GM21528 (cell line): ENCODE measurements around the gene DHCR24.
A peak's percentile ranks its signal among the peaks of the same experiment; 100 is the strongest.

ENCODE experiments used
- ATAC-seq: cut with Tn5 transposase; IDR thresholded peaks from one replicate; pipeline ENCODE4 v1.9.1; 2021; ENCODE audit warnings: mild to moderate bottlenecking, moderate library complexity; ENCODE audit not compliant: unreplicated experiment, low FRiP score

The DHCR24 gene

DNA sequence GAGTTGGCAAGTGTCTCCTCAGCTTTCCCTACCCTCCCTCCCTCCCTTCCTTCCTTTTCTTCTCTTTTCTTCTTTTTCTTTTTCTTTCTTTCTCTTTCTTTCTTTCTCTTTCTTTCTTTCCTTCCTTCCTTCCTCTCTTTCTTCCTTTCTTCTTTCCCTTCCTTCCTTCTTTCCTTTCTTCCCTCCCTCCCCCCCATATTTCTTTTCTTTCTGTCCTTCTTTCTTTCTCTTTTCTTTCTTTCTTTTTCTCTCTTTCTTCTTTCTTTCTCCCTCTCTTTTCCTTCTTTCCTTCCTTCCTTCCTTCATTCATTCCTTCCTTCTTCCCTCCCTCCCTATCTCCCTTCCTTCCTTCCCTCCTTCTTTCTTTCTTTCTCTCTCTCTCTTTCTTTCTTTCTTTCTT is 67.3 kb downstream of the DHCR24 start:
- no peak for ATAC-seq

DNA sequence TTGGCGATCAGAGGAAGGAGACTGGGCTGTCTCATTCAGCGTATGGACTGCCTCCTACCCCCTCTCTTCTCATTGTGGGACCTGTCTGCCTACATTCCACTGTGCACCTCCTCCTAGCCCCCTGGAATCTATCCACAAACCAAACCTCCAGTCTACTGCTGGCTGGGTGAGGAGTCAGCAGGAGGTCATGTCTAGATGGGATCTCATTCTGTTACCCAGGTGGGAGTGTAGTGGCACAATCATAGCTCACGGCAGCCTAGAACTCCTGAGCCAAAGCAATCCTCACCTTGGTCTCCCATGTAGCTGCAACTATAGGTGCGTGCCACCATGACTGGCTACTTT is 67.8 kb downstream of the DHCR24 start:
- ATAC-seq, result no peak

DNA sequence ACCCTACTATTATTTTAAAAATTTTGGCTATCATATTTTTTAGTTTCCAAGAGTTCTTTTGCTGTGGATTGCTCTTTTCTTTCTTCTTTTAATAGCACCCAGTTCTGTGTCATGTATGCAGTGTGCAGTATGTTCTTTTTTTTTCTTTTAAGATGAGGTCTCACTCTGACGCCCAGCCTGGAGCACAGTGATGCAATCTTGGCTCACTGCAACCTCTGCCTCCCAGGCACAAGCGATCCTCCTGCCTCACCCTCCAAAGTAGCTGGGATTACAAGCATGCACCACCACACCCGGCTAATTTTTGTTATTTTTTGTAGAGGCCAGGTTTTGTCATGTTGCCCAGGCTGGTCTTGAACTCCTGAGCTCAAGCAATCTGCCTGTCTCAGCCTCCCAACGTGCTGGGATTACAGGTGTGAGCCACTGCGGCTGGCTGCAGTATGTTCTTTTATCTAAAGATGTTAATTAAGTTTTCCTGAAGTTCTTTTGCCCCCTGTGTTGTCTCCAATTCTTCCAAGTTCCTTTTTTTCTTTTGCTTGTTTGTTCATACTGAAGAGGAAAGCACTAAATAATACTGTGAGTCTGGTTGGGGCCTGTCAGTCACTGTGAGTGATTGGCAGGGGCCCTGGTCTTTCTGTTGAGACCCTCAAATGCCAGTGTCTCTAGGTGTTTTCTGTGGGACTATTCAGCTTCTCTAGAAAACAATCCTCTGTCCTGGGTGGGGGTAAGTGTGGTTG is 68.4 kb downstream of the DHCR24 start:
- no peak for ATAC-seq

DNA sequence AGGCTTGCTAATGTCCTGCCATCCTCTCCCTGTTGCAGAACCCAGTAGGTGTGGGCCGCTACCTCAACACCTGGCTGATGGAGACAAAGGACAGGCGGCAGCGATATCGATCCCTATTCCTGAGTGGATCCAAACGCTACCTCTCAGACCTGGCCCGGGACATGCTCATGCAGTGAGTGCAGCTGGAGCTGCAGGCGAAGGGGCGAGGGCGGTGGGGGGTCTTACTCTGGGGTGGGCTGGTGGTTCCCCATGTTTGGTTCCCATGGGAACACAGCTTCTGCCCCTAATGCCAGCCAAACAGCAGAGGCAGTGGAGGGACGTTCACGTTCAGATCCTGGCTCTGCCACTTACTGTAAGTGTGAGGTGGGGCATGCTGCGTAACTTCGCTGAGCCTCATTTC is 70.0 kb downstream of the DHCR24 start:
- no peak for ATAC-seq

DNA sequence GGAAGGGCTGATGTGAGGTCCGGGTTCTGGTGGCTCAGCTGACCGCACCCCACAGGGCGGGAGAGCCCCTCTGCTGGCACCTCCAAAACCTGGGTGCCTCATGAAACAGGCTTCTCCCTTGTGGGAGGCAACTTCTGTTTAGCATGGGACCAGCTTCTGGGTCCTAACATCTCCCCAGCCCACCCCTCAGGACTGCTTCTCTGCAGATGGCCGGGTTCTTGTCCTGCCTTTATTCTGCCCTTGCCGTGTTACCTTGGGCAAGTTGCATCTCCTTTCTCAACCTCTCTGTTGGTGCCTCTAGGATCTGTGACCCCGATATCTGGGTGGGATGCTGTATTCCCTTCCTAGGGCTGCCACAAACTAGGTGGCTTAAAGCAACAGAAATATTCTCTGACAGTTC is 70.9 kb downstream of the DHCR24 start:
- no peak for ATAC-seq

DNA sequence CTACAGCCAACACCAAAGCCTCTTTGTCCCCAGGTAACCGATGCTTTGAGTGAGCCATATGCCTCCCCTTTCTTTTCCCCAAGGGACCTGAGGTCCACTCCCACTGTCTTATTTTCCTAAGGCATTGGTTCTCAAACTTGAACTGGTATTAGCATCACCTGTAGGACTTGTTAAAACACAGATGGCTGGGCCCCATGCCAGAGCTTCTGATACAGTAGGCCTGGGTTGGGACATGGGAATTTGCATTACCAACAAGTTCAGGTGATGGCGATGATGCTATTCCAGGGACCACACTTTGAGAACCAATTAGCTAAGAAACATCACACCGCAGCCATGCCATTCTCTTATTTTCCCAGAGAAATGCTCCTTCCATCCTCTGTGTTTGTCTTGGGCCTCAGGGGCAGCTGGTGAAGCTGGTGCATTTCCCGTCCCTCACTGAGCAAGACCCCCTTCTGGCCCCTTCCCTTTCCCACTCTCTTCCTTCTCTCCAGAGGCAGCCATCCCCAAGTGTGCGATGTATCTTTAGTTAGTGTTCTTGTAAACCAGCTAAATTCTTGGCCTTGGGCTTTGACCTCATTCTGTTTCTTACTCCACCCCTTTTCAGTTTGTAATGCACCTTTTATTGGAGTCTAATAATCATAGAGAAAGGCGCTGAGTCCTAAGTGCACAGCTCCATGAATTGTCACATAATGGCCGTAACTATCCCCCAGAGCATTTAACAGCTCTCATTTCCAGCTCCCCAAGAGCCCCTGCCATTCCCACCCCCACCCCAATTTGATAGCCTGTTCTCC is 71.7 kb downstream of the DHCR24 start:
- no peak for ATAC-seq

DNA sequence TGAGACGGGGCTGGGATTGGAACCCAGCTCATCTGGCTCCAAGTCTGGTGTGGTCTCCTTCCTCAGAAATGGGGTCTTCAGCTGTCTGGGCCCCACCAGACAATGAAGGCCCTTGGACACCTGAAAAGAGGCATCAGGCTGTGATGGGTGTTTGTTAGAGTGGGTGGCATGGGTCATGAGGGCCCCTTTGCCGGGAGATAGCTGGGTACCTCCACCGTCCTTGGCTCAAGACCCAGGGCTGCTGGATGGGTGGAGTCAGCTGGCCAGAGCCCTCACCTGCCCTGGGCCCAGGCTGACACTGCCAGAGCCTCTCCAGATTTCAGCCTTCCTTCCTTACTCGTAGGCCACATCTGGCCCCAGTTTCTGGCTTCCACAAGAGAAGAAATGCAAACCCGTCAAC is 72.4 kb downstream of the DHCR24 start:
- ATAC-seq, result no peak

DNA sequence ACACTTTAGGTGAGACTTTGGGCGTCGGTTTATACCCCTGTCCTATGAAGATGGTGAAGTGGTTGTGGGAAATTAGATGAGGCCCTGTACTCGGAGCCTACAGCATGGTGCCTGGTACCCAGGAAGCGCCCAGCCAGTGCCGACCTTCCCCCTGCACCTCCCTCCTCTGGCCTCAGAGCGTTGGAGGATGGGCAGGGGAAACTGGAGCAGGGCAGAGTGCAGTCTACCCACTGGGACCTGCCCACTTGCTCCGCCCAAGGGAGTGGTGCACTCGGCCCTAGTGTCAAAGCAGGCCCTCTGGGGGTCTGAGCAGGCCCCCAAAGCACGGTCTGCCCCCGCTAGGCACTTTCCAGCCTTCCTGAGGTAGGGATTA is 72.9 kb downstream of the DHCR24 start:
- ATAC-seq, result no peak

DNA sequence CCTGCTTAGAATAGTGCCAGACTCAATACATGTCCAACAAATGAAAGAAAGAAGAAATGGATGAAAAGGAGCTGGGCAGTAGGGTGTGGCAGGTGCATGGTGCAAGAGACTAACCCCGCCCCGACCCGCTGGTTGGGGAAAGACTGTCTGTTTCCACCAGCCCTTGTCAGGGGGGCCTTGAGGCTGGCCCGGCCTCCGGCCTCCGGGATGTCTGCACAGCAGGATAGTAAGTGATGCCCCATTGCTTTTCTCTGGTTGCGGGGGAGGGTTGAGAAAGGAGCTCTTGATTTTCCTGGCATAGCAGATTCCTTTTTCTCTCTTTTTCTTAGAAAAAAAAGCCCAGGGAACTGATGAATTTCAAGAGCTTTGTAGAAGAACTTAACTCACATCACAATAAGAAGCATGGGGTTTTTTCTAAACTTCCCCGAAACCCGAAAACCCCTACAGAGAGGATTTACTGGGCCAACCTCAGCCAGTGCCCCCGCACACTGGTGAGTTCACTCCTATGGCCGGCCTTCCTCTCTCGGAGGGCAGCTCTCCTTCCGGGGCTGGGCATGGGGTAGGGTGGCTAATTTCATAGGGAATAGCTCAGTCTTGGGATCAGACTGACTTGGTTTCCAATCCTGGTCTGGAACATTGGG is 73.4 kb downstream of the DHCR24 start:
- no peak for ATAC-seq

DNA sequence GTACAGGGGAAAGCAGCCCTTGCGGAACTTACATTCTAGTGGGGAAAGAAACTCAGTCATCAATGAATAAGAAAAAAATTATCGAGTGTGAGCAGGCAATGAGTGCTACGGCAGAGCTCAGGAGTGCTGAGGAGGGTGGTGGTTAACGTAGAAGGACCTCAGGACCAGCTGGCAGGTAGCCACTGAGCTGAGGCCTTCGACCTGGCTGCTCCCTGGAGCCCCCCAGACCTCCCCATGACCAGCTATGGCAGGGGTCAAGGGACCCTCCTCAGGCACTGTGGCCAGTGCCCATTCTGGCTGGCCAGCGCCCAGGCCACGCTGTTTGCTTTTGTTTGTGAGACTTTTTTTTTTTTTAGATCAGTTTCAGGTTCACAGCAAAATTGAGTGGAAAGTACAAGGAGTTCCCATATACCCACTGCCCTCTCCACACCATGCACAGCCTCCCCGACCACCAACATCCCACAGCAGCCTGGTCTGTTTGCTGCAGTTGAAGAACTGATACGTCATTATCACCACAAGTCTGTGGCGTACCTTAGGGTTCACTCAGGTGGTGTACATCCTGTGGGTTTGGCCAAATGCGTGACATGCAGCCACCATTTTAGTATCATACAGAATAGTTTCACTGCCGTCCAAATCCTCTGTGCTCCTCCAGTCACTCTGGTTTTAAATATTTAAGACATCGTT is 74.1 kb downstream of the DHCR24 start:
- no peak for ATAC-seq

DNA sequence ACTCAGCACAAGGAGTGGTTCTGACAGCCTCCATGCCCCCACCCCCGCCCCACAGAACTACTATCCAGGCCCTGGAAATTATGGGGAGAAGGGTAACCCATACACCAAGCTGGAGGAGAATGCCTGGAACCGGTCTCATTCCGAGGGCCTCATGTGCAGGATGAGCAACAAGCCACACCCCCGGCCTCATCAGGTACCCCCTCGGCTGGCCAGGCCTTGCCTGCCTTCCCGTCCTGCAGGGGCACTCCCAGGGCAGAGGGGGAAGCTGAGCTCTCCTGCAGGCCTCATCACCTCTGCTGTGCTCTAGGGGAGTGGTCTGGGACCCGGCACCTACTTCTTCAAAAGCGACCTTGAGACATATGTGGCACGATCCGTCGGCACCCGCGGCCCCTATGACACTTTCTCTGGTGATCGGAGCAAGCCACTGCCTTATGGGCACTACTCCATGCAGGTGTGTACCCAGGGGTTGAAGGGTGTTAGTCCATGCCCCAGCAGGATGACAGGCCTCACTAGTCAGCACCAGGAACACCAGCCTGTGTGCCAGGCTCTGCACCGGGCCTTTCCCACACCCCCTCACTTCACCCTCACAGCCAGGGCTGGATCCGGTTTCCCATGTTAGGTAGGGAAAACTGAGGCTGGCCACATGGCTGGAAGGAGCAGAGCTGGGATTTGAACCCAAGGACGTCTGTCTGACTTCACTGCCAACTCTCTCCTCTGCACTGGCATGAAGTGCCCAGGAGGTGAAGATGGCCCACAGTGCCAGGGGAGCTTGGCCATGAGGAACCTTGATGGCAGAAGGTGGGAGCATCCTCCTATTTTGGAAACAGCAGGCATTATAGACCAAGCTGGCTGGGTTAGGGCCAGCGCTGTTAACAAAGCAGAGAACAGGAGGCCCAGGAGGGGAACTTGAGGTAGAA is 75.0 kb downstream of the DHCR24 start:
- no peak for ATAC-seq

DNA sequence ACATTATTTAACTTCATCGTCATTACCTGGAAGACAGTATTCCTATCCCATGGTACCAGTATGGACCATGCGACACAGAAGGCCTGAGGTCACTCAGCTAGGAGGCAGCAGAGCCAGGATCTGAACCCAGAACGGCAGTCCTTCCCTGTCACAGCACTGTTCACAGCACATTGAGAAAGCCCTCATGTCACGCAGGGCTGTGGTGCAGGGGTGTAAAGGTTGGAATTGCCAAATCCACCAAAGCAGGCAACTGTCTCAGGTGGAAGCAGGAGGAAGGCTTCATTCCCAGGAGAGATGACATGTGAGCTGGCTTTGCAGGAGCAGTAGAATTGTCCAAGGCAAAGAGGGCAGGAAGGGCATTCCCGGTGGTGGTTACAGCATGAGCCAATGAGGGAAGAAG is 75.9 kb downstream of the DHCR24 start:
- no peak for ATAC-seq

DNA sequence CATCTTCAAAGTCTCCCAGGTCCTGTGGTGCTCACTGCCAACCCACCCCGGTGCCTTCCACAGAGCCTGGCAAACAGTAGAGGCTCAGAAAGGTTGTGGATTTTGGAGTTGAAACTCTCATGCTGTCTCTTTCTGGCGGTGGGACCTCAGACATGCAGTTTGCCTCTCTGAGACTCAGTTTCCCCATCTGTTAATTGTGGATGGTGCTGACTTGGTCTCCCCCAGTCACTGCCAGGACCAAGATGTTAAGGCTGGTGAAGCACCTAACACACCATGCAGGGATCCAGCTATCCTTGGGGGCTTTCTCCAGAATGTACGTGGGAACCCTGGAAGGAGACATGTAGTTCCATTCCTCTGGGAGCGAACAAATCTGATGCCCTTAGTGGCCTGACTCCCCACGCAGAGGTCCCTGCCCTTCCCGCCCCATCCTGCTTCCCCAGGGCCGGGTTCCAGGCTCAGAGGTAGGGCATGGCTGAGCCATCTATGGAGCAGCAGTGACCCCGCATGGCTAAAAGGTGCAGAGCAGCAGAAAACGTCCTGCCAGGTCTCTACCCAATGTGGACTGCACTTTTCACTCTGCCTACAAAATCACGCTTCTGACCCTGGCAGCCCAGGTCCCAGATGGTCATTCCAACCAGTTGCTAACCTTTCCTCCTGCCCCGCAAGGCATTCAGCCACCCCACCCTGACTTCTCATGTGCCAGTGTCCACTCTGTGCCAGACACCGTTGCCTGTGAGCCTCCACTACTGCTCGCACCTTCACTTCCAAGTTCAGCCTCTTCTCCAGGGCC is 76.6 kb downstream of the DHCR24 start:
- peak; percentile 70 for ATAC-seq

DNA sequence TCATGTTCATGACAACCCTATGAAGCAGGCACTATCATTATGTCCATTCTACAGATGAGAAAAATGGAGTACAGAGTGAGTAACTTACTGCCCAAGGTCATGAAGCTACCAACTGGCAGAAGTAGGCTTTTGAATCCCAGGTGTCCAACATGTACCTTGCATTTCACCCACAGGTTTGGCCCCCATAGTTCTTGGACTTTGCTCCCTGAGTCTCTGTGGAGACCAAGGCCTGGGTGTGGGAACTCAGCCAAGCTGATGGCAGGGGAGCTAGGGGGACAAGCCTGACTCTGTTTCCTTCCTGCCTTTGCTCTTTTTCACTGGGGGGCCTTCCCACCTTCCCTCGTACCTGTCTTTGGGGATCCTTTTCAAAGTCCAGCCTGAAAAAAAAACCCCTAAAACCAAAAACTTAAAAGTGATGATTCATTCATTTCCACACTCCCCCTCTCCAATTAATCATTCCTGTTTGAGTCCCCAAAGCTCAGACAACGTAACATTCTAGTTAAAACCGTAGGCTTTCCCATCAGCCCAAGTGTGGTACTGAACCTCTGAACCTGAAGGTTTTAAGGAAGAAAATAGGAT is 77.4 kb downstream of the DHCR24 start:
- no peak for ATAC-seq

DNA sequence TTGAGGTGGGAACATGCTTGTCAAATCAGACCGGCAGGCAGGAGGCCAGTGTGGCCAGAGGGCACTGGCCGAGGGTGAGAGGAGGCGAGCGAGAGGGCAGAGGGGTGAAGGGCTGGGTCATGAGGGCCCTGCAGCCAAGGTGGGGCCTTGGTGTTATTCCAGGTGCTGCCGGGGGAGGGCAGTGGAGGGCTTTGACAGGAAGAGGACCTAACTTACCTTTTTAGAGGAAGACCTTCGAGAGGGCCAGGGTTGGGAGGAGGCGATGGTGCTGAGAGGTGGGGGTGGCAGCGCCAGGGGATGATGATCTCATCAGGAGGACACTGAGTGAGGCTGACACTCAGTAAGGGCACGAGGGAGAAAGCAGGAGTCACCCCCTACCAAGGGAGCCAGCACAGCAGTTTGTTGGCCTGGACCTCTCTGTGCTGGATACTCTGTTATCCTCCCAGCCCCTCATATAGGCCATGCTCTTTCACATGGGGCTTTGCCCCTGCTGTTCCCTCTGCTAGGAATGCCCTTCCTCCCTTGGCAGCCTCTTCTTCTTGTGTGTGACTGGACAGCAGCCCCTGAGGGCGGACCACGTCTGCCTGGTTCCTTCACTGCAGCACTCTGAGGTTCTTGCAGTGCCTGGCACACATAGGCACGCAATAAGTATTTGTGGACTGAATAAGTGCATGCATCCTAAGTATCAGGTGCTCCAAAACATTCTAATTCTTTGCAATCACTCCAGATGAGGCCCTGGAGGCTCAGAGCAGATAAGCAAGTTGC is 78.4 kb downstream of the DHCR24 start:
- ATAC-seq, result no peak

DNA sequence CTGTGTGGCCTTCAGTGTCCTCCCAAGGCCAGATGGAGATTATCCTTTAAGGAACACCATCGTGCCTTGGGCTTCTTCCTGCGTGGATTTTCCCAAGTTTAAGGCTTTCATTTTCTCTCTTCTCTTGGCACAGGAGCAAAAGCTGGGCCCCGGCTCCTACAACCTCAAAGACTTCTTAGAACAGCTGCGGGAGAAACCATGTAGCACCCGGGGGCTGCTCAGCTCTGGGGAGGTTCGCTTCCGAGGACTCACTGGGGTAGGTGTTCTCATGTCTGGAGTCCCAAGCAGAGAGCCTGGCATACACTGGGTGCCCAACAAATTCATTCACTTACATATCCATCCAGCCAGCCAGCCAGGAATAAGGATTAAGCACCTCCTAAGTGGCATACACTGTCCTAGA is 79.2 kb downstream of the DHCR24 start:
- no peak for ATAC-seq

DNA sequence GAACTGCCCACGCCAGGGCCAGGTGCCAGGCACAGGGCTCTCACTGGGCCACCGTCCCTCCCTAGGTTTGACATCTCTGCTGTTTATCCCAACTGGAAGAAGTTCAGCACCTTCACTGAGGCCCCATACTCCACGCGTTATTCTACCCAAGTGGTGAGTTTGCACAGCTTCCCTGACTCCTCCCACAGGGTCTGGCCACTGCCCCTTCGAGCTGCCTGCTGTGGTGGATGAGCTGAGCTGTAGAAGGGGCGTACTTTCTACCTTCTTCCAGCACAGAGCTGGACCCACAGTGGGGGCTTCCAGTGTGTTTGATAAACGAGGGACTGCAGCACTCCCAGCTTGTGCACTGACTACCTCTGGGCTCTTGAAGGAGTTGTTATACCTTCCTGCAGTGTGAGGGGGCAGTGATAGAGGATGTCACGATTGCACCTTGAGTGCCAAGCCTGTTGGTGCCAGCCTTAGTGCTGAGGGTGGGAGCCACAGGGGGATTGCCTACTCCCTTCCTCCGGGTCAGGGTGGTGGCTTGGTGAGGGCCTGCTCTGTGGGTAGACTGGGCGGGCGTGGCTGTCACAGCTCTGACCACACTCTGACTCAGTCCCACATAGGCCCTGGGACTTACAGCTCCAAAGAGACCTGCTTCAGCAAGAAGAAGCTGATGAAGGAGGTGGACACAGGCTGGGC is 79.9 kb downstream of the DHCR24 start:
- ATAC-seq, result no peak

DNA sequence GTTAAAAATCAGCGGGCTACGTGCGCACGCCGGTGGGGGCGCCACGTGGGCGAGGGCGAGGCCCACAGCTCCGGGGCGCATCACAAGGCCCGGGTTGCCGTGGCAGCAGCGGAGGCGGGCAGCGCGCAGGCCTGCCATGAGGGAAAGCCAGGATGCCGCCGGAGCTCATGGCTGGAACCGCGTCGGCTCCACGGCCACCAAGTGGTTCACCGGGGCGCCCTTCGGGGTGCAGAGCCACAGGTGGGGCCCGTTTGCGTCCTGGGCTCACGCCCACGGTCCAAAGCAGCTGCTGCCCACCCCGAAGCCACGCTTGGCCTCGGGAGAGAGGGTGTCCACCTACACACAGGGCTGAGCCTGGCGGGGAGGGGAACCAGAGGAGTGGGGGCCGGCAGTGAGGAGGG is 81.0 kb downstream of the DHCR24 start:
- ATAC-seq, result no peak
